Central memory CD8-positive, alpha-beta T cell (primary cell): ENCODE measurements around the gene NUP85.

ENCODE experiments used
- ATAC-seq: fragments of 150-1000 bp; cut with Tn5 transposase; replicated peaks from 2 replicates; pipeline ENCODE4 v1.10.0; 2022; ENCODE audit warnings: mild to moderate bottlenecking, moderate FRiP score, moderate number of reproducible peaks; ENCODE audit not compliant: poor library complexity, severe bottlenecking; ENCODE audit errors: extremely low read depth
- DNase-seq, 2 donors: peaks; one replicate each; pipeline ENCODE4 v3.0.0; 2021; ENCODE audit warnings: low spot score in 2 of 2
- H3K27ac Mint-ChIP-seq: one replicate; pipeline ENCODE4 v1.8.0; 2022; ENCODE audit warnings: low read depth, mild to moderate bottlenecking, moderate library complexity, mixed read lengths
- H3K27me3 Mint-ChIP-seq: one replicate; pipeline ENCODE4 v1.8.0; 2022; ENCODE audit warnings: mixed read lengths
- H3K36me3 Mint-ChIP-seq: one replicate; pipeline ENCODE4 v1.8.0; 2022; ENCODE audit warnings: mild to moderate bottlenecking, moderate library complexity, mixed read lengths; ENCODE audit not compliant: insufficient read depth
- H3K4me1 Mint-ChIP-seq: one replicate; pipeline ENCODE4 v1.8.0; 2022; ENCODE audit warnings: mixed read lengths
- H3K4me3 Mint-ChIP-seq: one replicate; pipeline ENCODE4 v1.8.0; 2022; ENCODE audit warnings: mild to moderate bottlenecking, moderate library complexity, mixed read lengths
- H3K9me3 Mint-ChIP-seq: one replicate; pipeline ENCODE4 v1.8.0; 2022; ENCODE audit warnings: mixed read lengths

NUP85 gene

GRCh38 chr17:75209061-75209460 lies 3.6 kb downstream of the NUP85 start:
- Mint-ChIP-seq H3K27me3 (no peaks in the 10 kb centered on the region), H3K27ac (no peak overlapping the region), H3K4me3 (no peak overlapping the region), H3K9me3 (no peaks in the 10 kb centered on the region), H3K36me3 (peaks cover 61% of the 10 kb centered on the region), H3K4me1 (peaks cover 18% of the 10 kb centered on the region)
- no peak for ATAC-seq
- no peak for DNase-seq

- no peak overlapping the region for H3K4me3 Mint-ChIP-seq
- H3K27ac Mint-ChIP-seq: no peak overlapping the region
- H3K4me1 Mint-ChIP-seq: no peaks in the 10 kb centered on the region
- H3K36me3 Mint-ChIP-seq: peaks cover 62% of the 10 kb centered on the region
- no peaks in the 10 kb centered on the region for H3K9me3 Mint-ChIP-seq
- no peaks in the 10 kb centered on the region for H3K27me3 Mint-ChIP-seq
- DNase-seq: no peak
- ATAC-seq: no peak
Observed at GRCh38 chr17:75218131-75218530, 12.7 kb downstream of the NUP85 start.

DNA sequence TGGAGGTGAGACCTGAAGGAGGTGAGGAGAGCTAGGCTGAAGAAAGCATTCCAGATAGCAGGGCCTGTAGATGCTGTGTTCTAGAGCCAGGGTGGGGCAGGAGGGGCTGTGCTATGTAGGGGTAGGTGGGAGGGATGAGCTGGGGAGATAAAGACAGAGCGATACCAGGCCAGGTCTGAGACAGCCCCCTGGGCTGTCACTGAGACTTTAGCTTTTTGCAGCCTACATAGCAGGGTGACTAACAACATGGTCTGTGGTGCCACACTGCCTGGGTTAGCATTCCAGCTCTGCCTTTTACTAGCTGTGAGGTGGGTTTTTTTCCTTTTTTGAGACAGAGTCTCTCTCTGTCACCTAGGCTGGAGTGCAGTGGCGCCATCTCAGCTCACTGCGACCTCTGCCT lies 14.3 kb downstream of the NUP85 start:
- H3K4me3 Mint-ChIP-seq: no peak overlapping the region
- DNase-seq: no peak
- H3K9me3 Mint-ChIP-seq: no peaks in the 10 kb centered on the region
- H3K27me3 Mint-ChIP-seq: no peaks in the 10 kb centered on the region
- no peaks in the 10 kb centered on the region for H3K4me1 Mint-ChIP-seq
- H3K36me3 Mint-ChIP-seq: peaks cover 58% of the 10 kb centered on the region
- no peak overlapping the region for H3K27ac Mint-ChIP-seq
- ATAC-seq: no peak

- Mint-ChIP-seq H3K4me3 (no peak overlapping the region), H3K9me3 (no peaks in the 10 kb centered on the region), H3K27ac (no peak overlapping the region), H3K4me1 (no peaks in the 10 kb centered on the region), H3K27me3 (no peaks in the 10 kb centered on the region), H3K36me3 (peaks cover 50% of the 10 kb centered on the region)
- ATAC-seq: no peak
- DNase-seq: no peak
Observed at GRCh38 chr17:75225016-75225415, 19.5 kb downstream of the NUP85 start.

DNA sequence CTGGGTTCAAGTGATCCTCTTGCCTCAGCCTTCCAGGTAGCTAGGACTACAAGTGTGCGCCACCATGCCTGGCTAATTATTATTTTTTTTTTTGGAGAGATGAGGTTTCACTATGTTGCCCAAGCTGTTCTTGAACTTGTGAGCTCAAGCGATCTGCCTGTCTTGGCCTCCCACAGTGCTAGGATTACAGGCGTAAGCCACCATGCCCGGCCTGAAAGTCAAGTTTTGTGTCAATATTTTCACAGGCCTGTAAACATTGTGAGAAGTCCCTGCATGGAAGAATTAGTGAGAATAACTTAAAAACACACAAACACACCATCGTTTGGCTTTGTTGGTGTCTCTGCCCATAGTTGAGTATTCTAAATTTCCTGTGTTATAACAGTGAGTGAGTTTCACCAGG lies 22.2 kb downstream of the NUP85 start:
- no peak overlapping the region for H3K4me3 Mint-ChIP-seq
- no peak for ATAC-seq
- no peak overlapping the region for H3K27ac Mint-ChIP-seq

GRCh38 chr17:75228305-75228704 lies 22.8 kb downstream of the NUP85 start:
- DNase-seq (no peak), ATAC-seq (no peak)
- no peak overlapping the region for H3K27ac Mint-ChIP-seq
- H3K36me3 Mint-ChIP-seq: peaks cover 54% of the 10 kb centered on the region
- H3K9me3 Mint-ChIP-seq: no peaks in the 10 kb centered on the region
- H3K4me3 Mint-ChIP-seq: no peak overlapping the region
- no peaks in the 10 kb centered on the region for H3K27me3 Mint-ChIP-seq
- no peaks in the 10 kb centered on the region for H3K4me1 Mint-ChIP-seq

More for the DNA sequence above, 22.2 kb downstream of the NUP85 start:
- H3K27me3 Mint-ChIP-seq: no peaks in the 10 kb centered on the region
- H3K36me3 Mint-ChIP-seq: peaks cover 53% of the 10 kb centered on the region
- DNase-seq: no peak
- H3K9me3 Mint-ChIP-seq: no peaks in the 10 kb centered on the region
- H3K4me1 Mint-ChIP-seq: no peaks in the 10 kb centered on the region

DNA sequence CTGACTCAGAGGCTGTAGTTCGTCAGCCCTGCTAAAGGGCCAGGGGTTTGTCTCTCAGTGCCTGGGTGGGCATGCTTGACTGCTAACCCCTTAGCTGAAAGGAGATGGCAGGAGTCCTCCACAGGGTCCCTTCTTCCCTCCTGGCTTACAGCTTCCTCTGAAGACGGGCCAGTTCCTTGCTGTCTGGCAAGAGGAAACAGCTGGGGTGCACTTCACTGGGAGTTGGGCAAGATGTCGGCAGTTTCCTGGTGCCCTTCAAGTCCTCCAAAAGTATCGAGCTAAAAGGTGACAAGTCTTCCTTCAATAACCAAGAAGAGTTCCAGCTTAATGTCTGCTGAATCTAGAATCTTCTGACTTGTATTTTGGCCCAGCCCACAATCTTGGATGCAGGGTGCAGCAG lies 23.4 kb downstream of the NUP85 start:
- H3K27ac Mint-ChIP-seq: no peak overlapping the region
- ATAC-seq (no peak), DNase-seq (no peak)
- peaks cover 49% of the 10 kb centered on the region for H3K36me3 Mint-ChIP-seq
- no peaks in the 10 kb centered on the region for H3K4me1 Mint-ChIP-seq
- H3K9me3 Mint-ChIP-seq: no peaks in the 10 kb centered on the region
- no peak overlapping the region for H3K4me3 Mint-ChIP-seq
- no peaks in the 10 kb centered on the region for H3K27me3 Mint-ChIP-seq

DNA sequence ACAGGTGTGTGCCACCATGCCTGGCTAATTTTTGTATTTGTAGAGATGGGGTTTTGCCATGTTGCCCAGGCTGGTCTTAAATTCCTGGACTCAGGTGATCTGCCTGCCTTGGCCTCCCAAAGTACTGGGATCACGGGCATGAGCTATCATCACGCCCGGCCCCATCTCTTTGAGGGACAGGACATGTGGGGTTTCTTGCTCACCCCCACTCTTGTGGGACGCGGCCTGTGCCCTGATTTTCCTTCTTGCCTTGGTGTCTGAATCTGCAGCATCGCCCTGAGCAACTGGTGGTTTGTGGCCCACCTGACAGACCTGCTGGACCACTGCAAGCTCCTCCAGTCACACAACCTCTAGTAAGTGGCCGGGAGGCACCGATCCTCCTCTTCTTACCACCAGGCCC lies 25.6 kb downstream of the NUP85 start:
- Mint-ChIP-seq H3K27me3 (no peaks in the 10 kb centered on the region), H3K36me3 (peaks cover 55% of the 10 kb centered on the region), H3K4me3 (no peak overlapping the region), H3K27ac (no peak overlapping the region), H3K4me1 (no peaks in the 10 kb centered on the region), H3K9me3 (no peaks in the 10 kb centered on the region)
- ATAC-seq (no peak), DNase-seq (no peak)

GRCh38 chr17:75231741-75232464 lies 26.4 kb downstream of the NUP85 start:
- DNase-seq: no peak
- no peak overlapping the region for H3K27ac Mint-ChIP-seq
- H3K27me3 Mint-ChIP-seq: no peaks in the 10 kb centered on the region
- ATAC-seq: no peak
- H3K36me3 Mint-ChIP-seq: peaks cover 53% of the 10 kb centered on the region
- H3K4me3 Mint-ChIP-seq: no peak overlapping the region
- no peaks in the 10 kb centered on the region for H3K4me1 Mint-ChIP-seq
- H3K9me3 Mint-ChIP-seq: no peaks in the 10 kb centered on the region

GRCh38 chr17:75232786-75233185 lies 27.3 kb downstream of the NUP85 start:
- DNase-seq: no peak
- Mint-ChIP-seq H3K27me3 (no peaks in the 10 kb centered on the region), H3K36me3 (peaks cover 55% of the 10 kb centered on the region)

GRCh38 chr17:75237100-75238014 lies 31.9 kb downstream of the NUP85 start:
- peaks cover 25% of the 10 kb centered on the region for H3K4me1 Mint-ChIP-seq
- H3K27ac Mint-ChIP-seq: no peak overlapping the region
- no peaks in the 10 kb centered on the region for H3K9me3 Mint-ChIP-seq
- H3K4me3 Mint-ChIP-seq: no peak overlapping the region
- no peaks in the 10 kb centered on the region for H3K27me3 Mint-ChIP-seq
- DNase-seq (no peak), ATAC-seq (no peak)
- peaks cover 61% of the 10 kb centered on the region for H3K36me3 Mint-ChIP-seq

More at GRCh38 chr17:75232786-75233185, 27.3 kb downstream of the NUP85 start:
- H3K9me3 Mint-ChIP-seq: no peaks in the 10 kb centered on the region
- no peak overlapping the region for H3K4me3 Mint-ChIP-seq
- no peaks in the 10 kb centered on the region for H3K4me1 Mint-ChIP-seq
- no peak overlapping the region for H3K27ac Mint-ChIP-seq
- ATAC-seq: no peak

GRCh38 chr17:75238020-75238580 lies 32.6 kb downstream of the NUP85 start:
- Mint-ChIP-seq H3K27ac (peak overlapping the region; percentile 97), H3K4me1 (peaks cover 33% of the 10 kb centered on the region), H3K36me3 (peaks cover 62% of the 10 kb centered on the region), H3K4me3 (no peak overlapping the region), H3K27me3 (no peaks in the 10 kb centered on the region), H3K9me3 (no peaks in the 10 kb centered on the region)
- ATAC-seq (no peak), DNase-seq (no peak)
